NCI-H446 (cell line): ENCODE results near the gene TEX19.

Source experiments
- DNase-seq, 2 experiments: peaks; one replicate each; lab custom pipeline; 2025; lab: John Stamatoyannopoulos, UW

Gene TEX19

DNA sequence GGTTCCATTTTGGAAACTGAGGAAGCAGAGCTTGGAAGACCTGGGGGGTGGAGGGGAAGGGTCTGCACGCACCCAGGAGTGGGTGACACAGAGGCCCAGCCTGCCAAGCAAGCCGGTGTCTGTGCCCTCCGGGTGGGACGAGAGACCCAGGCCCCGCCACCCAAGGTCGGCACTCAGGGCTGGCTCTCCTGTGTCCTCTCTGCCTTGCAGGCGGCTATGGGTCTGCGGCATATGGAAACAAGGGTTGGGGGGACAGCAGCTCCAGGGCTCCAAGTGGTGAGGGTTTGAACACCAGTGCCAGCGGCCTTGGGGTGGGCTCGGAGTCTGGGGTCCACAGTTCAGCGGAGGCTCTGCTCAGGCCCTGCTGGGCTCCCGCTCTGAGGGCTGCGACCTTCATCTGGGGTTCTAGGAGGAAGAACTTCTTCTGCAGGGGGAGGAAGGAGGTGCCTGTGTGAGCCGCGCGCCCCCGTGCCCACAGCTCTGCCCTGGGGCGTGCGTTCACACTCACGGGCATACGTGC is 37.0 kb upstream of the TEX19 start:
- no peak for DNase-seq

DNA sequence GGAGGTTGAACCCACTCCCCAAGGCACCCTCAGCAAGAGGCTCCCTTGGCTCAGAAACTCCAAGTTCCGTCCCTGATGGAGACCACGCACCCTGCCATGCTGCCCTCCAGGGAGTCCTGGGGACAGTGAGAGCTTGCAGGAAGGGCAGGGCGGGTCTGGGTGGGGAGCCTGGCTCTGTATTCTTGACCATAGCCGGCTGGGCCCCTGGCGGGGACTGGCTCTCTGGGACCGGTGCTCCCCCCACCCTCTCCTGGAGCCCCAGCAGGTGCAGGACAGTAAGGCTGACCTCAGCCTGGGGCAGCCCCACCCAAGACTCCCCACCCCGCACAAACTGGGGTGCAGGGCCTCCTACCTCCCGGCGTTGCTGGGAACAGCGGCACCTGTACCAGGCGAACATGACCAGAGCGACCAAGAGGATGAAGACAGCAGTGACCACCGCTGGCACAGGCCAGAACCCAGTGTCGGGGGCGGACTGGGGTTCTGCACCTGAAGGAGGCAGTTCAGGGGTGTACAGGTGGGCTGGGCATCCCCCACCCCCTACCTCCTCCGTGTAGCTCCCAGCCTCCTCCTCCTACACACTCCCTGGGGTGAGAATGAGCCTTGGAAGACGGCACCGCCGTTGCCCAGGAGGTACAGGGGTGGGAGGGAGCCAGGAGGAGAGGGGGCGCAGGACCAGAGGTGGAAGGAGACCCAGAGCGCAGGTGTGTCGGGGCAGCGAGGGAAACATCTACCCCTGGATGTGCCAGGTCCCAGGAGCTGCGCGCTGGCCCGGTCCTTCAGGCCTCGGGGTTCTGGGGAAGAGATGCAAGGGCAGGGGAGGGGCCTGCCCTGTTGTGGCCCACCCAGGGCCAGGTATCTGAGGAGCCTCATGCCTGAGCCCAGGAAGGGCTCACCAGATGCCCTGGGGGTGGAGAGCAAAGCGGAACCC is 36.3 kb upstream of the TEX19 start:
- DNase-seq, result no peak

DNA sequence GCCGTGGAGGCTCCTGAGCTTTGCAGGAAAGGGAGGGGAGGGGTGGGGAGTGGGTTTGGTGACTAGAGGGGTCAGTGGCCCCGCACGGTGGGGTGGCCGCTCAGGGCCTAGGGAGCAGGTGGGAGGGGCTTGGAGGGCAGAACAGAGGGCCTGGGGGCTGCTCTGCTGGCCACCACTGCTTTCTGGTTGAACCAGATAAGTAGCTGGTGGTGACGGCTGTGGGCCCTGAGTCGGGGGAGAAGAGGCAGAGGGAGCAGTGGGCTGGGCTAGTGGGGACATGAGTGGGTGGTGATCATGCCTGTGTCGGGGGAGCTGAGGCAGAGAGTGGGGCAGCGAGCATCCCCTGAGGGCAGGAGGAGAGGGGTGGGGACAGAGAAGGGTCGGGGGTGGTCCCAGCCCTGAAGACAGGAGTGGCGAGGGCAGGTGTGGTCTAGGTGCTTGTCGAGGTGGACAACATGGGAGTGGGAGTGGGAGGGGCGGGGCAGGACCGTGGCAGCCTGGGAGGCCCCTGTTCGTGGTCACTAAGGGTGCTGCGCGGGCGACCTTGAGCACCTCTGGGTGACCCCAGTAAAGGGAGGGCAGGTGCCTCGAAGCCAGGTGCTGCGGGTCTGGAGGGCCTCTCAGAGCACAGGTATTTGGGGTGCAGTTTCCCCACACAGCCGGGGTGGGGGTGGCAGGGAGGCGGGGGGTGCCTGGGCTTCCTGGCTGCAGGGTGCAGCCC is 35.4 kb upstream of the TEX19 start:
- DNase-seq, result no peak

DNA sequence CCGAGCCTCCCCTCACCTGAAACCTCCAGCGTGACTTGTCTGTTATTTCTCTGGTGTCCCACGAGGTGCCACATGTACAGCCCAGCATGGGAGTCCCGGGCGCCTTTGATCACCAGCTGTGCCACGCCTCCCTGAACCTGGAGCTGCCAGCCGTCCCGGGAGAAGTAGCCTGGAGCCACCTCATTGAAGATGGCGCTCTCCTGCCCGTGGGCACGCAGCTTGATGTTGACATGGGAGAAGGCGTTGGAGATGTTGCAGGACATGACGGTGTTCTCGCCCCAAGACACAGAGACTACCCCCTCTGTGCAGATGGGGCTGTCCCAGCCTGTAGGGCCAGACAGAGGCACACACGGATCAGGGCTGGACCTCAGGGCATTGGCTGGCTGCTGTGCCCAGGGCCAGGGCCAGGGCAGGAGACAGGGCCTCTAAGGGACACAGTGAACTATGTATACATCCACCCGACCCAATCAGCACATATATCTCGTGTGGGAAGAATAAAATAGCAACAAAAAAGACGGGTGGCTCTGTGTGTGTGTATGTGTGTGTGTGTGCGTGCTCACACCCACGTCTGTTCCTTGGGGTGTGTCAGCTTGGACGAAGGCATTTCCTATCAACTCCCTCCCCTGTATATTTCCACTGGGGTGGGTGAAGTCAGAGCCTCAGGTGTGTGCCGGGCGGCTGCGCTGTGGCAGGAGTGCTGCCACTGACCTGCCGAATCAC is 34.3 kb upstream of the TEX19 start:
- DNase-seq, result no peak

DNA sequence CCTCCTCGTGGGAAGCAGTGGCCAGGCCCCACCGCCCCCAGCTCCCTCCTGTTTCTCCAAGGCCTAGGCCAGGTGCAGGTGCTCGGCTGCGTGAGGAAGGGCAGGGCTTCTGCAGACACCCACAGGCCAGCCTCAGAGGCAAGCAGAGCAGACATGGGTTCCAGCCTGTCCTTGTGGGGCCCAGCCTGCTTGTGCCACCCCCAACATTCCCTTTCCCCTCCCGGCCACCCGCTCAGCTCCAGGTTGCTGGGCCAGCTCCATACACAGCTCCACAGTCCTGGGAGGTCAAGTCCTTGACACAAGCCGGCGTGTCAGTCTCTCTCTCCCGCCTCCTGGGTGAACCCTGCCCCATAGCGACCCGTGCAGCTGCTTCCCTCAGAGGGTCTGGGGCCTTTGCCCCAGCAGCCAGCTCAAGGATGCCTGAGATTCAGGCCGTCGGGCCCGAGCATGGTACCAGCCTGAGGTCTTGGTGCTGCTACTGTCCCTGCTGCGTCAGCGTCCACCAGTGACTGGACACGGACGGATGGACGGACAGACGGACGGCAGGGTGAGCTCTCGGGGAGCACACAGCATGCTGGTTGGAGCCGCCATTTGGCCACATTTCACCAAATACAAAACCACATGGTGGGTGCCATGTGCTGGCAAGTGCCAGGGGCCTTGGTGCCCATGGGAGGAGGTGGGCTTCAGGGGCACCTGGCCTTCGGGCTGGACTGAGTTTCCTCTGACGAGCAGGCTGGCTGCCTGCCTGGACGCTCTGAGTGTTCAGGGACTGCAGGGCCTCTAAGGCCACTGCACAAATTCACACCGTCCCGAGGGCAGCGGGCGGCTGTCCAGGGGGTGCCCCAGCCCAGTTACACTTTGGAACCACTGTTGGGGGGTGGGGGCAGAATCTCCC is 33.5 kb upstream of the TEX19 start:
- DNase-seq, result no peak

DNA sequence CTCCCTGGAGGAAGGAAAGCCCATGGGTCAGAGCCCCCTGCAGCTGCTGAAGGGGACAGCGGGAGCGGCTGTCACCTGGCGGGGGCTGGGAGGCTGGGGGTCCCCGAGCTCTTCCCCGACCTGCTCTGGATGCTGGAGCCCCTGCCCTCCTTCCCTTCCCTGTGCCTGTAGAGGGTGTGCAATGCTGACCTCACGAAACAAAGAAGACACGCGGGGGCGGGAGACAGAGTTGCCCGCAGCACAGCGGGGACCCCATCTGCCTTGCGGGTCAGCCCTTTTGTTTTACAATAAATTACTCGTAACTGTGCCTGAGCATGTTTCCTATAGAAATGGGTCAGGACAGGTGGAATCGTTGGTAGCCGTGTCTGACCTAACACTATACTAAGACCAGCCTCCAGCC is 31.8 kb upstream of the TEX19 start:
- DNase-seq, result no peak

DNA sequence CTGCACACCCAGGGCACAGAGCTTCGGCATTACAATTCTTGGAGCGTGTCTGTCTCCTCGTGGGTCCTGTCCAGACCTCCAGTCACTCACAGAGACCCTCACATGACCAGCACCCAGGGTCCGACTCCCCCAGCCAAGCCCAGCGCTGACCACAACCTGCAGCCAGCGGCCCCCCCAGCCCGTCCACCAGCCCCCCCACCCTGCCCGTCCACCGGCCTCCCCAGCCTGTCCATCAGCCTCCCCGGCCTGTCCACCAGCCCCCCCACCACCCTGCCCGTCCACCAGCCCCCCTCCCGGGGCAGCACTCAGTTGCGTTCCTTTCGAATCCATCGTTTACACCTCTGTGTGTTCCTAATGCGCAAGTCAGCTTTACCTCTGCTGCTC is 31.3 kb upstream of the TEX19 start:
- DNase-seq, result no peak

DNA sequence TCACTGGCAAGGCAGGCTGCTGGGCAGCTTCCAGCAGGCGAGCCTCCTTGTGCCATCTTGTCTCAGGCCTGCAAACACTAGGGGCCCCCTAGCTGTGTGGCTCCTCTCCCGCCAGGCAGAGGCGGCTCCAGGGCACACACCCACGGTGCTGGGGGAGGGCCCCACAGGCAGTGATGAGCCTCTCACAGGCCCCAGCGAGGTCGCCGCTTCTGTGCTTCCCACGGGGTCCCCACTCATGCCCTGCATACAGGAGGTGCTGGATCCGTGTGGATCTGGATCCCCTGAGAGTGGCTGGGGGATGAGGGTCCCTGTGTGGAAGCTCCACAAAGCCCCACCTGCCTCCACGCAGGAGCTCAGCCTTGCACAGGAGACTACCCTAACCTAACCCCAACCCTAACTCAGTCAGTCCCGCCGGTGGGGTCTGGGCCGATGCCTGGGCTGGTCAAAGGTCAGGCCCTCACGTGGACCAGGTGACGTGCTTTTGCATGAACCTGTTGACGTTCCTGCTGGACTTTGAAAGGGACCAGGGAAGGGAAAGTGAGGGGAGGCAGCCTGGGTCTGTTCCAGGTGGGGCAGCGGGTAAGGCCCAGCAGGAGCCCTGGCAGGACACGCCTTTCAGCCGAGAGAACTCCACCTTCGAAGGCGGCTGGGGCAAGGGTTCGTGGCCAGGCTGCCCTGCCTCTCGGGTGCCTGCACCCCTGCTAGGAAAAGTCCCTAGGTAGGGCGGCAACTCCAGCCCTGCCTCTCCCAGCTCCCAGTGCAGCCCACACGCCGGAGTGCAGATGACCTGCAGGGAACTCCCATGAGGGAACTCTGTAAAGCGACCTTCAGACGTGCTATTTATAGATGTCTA is 30.7 kb upstream of the TEX19 start:
- no peak for DNase-seq

DNA sequence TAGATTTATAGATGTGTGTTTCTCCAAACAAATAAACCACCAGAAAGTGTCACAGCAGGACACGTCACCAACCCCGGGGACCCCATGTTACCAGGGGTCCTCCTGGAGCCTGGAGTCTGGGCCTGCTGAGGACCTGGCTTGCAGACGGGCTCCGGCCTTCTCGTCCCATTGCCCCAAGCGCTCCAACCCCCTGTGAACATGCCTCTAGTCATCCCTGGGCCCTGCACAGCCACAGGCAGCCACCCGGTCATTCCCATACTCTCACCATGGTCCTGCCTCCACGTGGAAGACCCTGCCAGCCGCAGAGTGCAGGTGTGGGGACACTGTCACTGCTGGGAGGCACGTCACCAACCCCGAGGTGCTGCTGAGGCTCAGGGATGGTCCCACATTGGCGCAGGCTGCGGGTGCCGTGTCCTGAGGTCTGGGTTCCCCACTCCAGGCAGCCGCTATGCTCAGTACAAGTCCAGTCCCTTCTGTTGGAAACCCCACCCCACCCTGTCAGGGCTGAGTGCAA is 30.0 kb upstream of the TEX19 start:
- DNase-seq, result no peak

DNA sequence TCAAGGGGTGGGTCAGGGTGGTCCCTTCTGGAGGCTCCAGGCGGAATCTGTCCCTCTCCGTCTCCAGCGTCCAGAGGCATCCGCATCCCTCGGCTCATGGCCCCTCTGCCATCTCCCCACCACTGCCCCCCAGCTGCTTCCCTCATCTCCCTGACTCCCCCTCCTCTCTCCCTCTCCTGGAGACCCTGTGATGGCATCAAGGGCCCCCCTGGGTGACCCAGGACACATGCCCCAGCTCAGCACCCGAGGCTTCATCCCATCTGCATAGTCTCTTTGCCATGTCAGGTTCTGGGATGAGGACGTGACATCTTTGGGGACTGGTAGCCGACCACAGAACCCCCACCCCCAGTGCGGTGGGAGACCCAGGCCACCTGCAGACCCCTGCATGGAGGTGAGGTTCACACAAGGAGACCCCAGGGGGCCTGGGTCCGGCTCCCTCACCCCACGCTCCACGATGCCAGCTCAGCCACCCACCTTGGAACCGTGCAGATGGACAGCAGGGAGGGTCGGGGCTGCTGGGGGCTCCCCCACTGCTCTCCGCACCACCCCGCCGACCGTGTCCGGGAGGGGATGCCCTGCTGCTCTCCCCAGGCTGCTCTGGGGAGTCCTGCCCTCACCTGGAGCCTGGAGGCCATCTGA is 29.2 kb upstream of the TEX19 start:
- DNase-seq, result no peak

DNA sequence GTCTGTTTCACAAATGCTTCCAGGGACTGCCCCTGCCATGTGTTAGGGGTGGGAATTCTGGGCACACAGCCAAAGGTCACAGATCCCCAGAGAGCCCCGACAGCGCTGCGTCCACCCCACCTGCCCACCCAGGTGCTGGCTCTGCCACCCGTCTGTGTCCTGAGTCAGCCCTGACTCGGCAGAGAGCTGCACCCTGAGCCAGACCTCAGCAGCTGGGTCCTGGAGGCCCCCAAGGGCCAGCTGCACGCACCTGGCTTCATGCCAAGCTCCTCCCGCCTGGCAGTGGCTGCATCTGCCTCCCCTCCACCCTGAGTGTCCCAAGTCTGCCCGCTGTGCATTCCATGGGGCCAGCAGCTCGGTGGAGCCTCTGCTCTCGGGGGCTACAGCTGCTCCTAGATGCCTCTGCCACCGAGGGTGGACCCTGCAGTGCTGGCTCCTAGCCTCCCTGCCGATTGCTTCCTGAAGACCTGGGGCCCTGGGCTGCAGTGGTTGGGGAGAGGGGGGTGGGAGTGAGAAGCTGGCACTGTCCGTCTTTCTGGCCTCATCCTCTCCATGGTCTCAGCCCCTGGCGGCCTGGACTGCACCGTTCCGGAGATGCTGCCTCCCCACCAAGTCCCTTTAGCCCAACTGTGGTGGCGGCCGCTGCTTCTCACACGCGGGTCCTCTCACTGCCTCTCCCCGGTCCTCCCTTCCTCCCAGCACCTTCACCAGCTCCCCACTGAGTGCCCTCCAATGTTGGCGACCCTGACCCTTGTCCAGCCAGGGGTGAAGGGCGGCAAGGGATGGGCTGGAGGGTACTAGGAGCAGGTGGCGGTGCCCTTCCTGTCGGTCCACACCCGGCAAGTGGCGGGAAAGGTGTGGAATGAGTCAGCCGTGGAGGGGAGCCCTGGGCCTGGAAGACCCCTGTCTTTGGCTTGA is 28.5 kb upstream of the TEX19 start:
- peak; percentile 32 to 77 for DNase-seq

DNA sequence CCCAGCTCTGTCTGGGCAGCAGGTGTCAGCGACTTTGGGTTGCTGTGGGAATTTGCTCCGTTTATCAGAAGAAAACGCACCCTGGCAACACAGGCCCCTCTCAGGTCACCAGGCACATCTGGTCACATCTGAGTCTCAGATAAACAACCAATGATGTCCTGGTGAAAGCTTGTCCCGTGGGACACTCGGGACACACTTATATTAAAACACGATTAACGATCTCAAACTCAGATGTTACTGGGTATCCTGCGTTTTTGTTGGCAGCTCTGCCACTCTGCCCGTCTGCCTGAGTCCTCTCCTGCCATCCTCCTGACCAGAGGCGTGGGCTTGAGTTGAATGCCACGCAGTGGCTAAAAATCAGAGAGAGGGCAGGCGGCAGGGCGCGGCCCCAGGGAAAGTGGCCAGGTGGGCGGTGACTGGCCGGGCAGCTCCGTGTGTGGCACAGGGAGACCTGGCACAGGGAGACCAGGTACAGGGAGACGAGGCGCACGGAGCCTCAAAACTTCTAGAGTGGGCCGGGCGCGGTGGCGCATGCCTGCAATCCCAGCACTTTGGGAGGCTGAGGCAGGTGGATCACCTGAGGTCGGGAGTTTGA is 27.6 kb upstream of the TEX19 start:
- no peak for DNase-seq

DNA sequence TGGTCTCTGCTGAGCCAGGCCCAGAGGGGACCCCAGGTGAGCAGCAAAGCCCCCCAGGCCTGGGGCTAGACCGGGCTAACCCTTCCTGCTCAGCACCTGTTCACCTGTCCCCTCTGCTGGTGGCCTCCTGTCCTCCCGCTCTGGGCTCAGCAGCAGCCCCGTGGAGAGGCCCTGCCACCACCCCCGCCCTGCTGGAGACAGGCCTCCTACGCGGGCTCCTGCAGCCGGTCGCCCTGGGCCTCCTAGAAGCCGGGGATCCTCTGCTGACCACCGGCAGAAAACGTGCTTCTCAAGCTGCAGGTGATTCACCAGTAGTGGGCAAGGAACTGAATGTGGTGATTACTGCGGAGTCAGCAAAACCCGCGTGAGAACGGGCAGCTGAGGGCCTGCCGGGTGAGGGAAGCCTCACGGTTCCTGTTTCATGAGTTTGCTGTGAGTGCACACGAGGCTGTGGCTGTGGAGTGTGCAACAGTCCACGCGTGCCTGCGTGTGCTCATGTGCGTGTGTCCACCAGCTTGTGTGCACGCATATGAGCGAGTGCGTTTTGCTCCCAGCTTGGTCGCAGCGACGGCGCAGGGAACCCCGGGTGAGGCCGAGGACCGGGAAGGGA is 26.3 kb upstream of the TEX19 start:
- DNase-seq, result no peak

DNA sequence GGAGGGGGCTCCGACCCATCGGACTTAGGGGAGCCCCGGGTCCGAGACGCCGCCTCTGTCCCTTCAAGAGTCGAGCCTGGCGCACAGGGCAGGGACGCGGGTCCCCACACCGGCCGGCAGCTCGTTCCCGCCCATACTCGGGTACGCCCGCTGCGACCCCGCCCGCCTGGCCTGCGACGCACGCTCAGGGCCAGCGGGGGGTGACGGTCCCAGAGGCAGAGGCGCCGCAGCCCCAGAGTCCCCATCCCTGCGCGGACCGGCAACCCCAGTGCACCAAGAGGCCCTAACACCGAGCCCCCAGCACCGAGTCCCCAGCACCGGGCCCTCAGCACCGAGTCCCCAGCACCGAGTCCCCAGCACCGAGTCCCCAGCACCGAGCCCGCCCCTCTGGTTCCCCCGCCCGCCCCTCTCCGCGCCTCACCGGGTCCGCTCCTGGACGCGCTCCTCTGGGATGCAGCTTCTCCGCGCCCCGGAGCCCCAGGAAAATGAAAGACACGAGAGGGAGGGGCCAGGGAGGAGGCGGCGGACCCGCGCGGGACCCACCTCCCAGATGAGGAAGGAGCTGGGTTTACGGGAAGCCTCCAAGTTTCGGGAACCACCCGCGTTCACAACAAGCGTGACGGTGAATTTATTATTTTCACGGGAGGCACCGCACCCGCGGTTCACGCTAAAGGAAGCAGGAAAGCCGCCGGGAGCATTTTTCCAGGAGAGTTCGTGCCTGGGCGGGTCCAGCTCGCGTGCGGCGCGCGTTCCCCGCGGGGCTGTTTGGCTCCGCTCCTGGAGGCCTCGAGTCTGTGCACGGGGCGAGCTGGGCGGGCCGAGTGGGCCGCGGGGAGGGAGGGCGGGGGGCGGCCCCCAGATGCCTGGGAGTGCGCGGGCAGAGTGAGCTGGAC is 25.5 kb upstream of the TEX19 start, which contains the start of gene SECTM1:
SECTM1 (minus strand) TSS at position 488 of the 893 bp plus-strand sequence. CDS start 6,526 bp downstream, outside the sequence.
- no peak for DNase-seq

DNA sequence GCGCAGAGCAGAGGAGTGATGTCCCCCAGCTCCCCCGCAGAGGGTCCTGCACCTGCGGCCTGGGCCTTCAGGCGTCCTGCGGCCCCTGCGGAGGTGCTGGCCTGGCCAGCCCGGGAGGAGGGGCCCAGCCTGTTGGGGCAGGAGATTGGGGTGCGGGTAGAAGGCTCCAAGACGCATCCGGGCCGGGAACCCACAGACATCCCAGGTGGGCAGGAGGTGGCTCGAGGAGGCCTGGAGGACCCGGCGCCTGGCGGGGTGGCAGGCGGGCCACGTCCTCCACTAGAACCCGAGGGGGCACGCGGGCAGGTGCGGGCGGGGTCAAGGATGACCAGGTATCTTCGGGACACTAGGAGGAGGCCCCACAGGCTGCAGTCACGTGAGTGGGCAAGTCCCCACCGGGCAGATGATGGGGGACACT is 24.8 kb upstream of the TEX19 start:
- DNase-seq, result no peak

DNA sequence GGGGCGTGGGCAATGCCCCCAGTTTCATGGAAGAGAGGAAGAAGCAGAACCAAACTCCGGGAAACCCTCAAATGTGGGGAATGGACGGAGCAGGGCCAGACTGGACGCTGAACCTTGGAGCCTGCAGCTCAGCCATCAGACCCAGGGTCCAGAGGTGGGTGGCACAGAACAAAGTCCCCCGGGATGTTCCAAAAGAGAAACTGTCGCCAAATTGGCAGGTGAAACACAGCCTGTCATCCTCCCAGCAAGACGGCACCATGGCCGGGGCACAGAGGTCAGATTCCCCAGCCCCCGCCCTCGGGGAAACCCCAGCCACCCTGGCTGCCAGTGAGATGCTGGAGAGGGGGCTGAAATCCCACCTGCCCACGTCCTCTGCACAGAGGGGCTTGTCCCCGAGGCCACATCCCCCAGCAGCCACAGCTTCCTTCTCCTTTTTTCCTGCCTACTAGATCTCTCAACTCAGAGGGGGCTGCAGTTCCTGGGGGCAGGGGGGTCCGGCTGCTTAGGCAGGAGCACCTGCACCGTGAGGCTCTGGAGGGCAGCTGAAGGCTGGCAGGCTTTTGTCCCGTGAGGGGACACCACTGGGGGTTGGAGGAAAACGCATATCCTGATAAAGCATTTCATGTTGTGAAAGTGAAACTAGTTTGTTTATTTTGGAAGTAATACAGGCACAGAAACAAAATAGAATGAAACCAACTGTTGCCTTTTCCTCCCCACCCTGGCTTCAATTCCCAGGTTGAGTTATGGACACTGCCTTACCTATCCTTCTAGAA is 24.2 kb upstream of the TEX19 start:
- DNase-seq, result no peak
